Gastrocnemius medialis (tissue), 4 donors: ENCODE results near the gene SLC24A2. TPM values are rescaled to one million over a fixed set of nuclear protein-coding genes. Genes with fewer than 3 reads are reported as not detected.

Experiments used
- ATAC-seq, 2 donors: fragments of 150-250 bp; one replicate each; pipeline ENCODE4 v1.9.1; 2016
- DNase-seq, 2 donors: peaks; one replicate each; pipeline ENCODE4 v3.0.0-alpha.2; 2019
- H3K27ac ChIP-seq, 4 donors: fragments of 200-600 bp; sonication (generic); 1 replicate in 1 of 4; 2 replicates in 3 of 4; pipeline ENCODE4 v1.5.1; 2016 to 2018; ENCODE audit warnings: mild to moderate bottlenecking in 2 of 4, moderate library complexity in 1 of 4
- H3K27me3 ChIP-seq, 3 donors: fragments of 200-600 bp; sonication (generic) in 2 of 3; 1 replicate in 1 of 3; 2 replicates in 2 of 3; pipeline versions ENCODE4 v1.5.1 to v1.6.0; 2016 to 2019; ENCODE audit warnings: mild to moderate bottlenecking in 1 of 3, moderate library complexity in 1 of 3
- H3K36me3 ChIP-seq, 2 donors: fragments of 200-600 bp; sonication (generic) in 1 of 2; one replicate each; pipeline ENCODE4 v1.5.1; 2017 to 2018
- H3K4me1 ChIP-seq, 2 donors: fragments of 200-600 bp; sonication (generic) in 1 of 2; one replicate each; pipeline ENCODE4 v1.5.1; 2016 to 2017; ENCODE audit warnings: mild to moderate bottlenecking in 2 of 2
- H3K4me3 ChIP-seq, 4 donors: fragments of 200-600 bp; sonication (generic) in 3 of 4; 1 replicate in 1 of 4; 2 replicates in 3 of 4; pipeline ENCODE4 v1.5.1; 2016 to 2019; ENCODE audit warnings: mild to moderate bottlenecking in 2 of 4
- H3K9me3 ChIP-seq, 3 donors: fragments of 200-600 bp; sonication (generic) in 2 of 3; 1 replicate in 1 of 3; 2 replicates in 2 of 3; pipeline ENCODE4 v1.5.1; 2016 to 2019
- POLR2A ChIP-seq, 2 donors: fragments of 450-650 bp; IDR thresholded peaks; one replicate each; pipeline ENCODE4 v1.6.1; 2017; ENCODE audit warnings: antibody characterized with exemption in 2 of 2, mild to moderate bottlenecking in 2 of 2, moderate library complexity in 2 of 2
- in situ Hi-C, 4 donors: fragments of 200-750 bp; cut with MboI; loops; one replicate each; pipeline versions ENCODE4 v1.15.0 to v1.8.0; 2017; ENCODE audit warnings: low sequenced_read_pairs in 4 of 4
- intact Hi-C: fragments of 100-400 bp; cut with DNase I; formaldehyde crosslinking; loops from one replicate; pipeline ENCODE4 v1.15.1; 2023; ENCODE audit warnings: low total_unique reads
- total RNA-seq, 4 donors: library from RNA; depleted of rRNA; stranded (reverse); fragments of >200 nt; gene quantifications; one replicate each; pipeline versions ENCODE4 v1.1.0 to v1.2.3, GENCODE V29; 2016
- TF ChIP-seq, protein P1 (sequence below), 5 experiments: fragments of 450-650 bp in 3 of 5; fragments of 200-600 bp in 2 of 5; sonication (generic) in 2 of 5; IDR thresholded peaks in 4 of 5; conservative IDR thresholded peaks in 1 of 5; 1 replicate in 4 of 5; 2 replicates in 1 of 5; pipeline ENCODE4 v1.5.1; 2016 to 2019; ENCODE audit warnings: antibody characterized with exemption in 5 of 5, mild to moderate bottlenecking in 3 of 5, moderate library complexity in 3 of 5

The SLC24A2 gene
- total RNA-seq, 4 donors from 2014 or later, result 0.16 to 1.3 (median 0.78) TPM

DNA sequence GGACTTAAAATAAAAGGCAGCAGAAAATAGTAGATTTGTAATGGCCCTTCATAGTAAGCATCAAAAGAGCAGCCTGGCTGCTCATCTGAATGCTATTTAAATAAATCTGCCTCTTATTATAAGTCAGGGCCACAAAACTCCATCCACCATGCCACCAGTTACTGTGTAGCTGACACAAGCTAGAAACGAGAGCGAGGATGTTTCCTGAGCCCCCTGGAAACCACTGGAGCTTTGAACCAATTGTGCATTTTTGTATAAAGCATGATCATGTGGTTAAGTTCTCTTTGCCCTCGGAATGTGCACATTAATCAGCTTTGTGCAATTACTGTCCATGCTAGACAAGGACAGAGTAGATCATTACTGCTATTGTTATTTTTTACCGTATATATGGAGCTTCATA is 17.4 kb downstream of the SLC24A2 start:
- no peak overlapping the region for H3K27ac ChIP-seq
- no peak for DNase-seq
- no peaks in the 10 kb centered on the region for H3K36me3 ChIP-seq
- in situ Hi-C loops, result no loop called here
- TF ChIP-seq, protein P1, sequence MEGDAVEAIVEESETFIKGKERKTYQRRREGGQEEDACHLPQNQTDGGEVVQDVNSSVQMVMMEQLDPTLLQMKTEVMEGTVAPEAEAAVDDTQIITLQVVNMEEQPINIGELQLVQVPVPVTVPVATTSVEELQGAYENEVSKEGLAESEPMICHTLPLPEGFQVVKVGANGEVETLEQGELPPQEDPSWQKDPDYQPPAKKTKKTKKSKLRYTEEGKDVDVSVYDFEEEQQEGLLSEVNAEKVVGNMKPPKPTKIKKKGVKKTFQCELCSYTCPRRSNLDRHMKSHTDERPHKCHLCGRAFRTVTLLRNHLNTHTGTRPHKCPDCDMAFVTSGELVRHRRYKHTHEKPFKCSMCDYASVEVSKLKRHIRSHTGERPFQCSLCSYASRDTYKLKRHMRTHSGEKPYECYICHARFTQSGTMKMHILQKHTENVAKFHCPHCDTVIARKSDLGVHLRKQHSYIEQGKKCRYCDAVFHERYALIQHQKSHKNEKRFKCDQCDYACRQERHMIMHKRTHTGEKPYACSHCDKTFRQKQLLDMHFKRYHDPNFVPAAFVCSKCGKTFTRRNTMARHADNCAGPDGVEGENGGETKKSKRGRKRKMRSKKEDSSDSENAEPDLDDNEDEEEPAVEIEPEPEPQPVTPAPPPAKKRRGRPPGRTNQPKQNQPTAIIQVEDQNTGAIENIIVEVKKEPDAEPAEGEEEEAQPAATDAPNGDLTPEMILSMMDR (IDR thresholded peaks at IDR 0.05 in 4 of 5, conservative IDR thresholded peaks at IDR 0.05 in 1 of 5), result no peak
- no peak for TF ChIP-seq POLR2A (IDR thresholded peaks at IDR 0.05)
- no peak for ATAC-seq
- no peaks in the 10 kb centered on the region for H3K27me3 ChIP-seq
- H3K4me3 ChIP-seq, result no peak overlapping the region
- intact Hi-C loops, result no loop called here
- H3K4me1 ChIP-seq, result no peaks in the 10 kb centered on the region
- H3K9me3 ChIP-seq, result no peaks in the 10 kb centered on the region

DNA sequence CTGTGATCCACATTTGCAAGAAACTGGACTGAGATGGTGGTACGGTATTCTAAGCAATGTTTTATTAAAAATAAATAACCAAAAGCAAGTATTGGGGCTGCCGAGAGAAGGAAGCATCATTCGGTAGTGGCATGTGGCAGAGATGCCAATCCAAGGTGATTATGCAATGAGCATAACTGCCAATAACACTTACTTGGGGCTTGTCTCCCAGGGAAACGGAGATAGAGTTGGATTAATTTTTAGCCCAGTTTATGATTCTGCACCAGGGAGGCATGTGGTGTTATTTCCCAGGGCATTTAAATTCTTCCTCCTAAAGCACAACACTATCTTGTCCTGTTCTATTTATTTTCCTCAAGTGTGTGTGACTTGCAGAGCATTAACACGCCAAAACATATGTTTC is 17.9 kb downstream of the SLC24A2 start:
- Histone ChIP-seq H3K9me3 (no peaks in the 10 kb centered on the region), H3K4me1 (no peaks in the 10 kb centered on the region), H3K36me3 (no peaks in the 10 kb centered on the region), H3K27ac (no peak overlapping the region), H3K27me3 (no peaks in the 10 kb centered on the region), H3K4me3 (no peak overlapping the region)
- ATAC-seq (no peak), DNase-seq (no peak)
- no peak for TF ChIP-seq POLR2A (IDR thresholded peaks at IDR 0.05)
- TF ChIP-seq, protein P1 (IDR thresholded peaks at IDR 0.05 in 4 of 5, conservative IDR thresholded peaks at IDR 0.05 in 1 of 5), result no peak
- intact Hi-C loops, result no loop called here
- in situ Hi-C loops, result no loop called here

DNA sequence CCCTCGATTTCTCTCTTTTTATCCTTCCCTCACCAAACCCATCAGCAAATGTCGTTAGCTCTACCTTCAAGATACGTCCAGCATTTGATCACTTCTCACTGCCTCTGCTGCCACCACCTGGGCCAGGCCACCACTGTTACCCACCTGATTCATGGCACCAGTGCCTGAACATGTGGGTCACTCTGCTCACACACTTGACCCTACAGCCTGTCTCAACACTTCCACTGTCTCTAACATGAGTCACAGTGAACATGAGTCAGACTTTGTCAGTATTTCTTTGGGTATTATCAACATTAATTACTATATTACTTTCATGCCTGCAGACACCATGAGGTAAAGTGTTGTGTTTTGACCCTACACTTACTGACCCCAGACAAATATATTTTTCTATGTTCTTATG is 19.6 kb downstream of the SLC24A2 start:
- no peak for DNase-seq
- no peaks in the 10 kb centered on the region for H3K36me3 ChIP-seq
- no peak for TF ChIP-seq POLR2A (IDR thresholded peaks at IDR 0.05)
- TF ChIP-seq, protein P1 (IDR thresholded peaks at IDR 0.05 in 4 of 5, conservative IDR thresholded peaks at IDR 0.05 in 1 of 5), result no peak
- H3K4me3 ChIP-seq, result no peak overlapping the region
- no peaks in the 10 kb centered on the region for H3K27me3 ChIP-seq
- H3K9me3 ChIP-seq, result no peaks in the 10 kb centered on the region
- H3K4me1 ChIP-seq, result no peaks in the 10 kb centered on the region
- ATAC-seq, result no peak
- H3K27ac ChIP-seq, result no peak overlapping the region
- in situ Hi-C loops (no loop called here), intact Hi-C loops (no loop called here)

DNA sequence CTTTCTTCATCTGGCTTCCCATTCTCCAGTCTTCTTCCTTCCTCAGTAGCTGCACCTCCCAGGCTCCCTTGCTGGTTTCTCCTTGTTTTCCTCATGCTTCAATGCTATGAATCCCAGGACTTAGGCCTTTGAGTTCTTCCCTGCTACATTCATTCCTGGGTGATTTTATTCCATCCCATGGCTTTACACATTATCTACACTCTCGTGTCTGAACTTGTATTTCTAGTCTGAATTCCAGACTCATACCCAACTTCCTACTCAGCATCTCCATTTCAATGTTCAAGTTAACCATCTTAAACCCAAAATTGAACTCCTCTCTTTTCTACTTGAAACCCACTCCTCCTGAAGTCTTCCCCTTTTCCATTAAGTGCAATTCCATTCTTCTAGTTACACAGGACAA is 20.0 kb downstream of the SLC24A2 start:
- TF ChIP-seq, protein P1 (IDR thresholded peaks at IDR 0.05 in 4 of 5, conservative IDR thresholded peaks at IDR 0.05 in 1 of 5), result no peak
- TF ChIP-seq POLR2A (IDR thresholded peaks at IDR 0.05), result no peak
- Histone ChIP-seq H3K9me3 (no peaks in the 10 kb centered on the region), H3K36me3 (no peaks in the 10 kb centered on the region), H3K4me3 (no peak overlapping the region), H3K27me3 (no peaks in the 10 kb centered on the region), H3K27ac (no peak overlapping the region), H3K4me1 (no peaks in the 10 kb centered on the region)
- ATAC-seq (no peak), DNase-seq (no peak)
- intact Hi-C loops (no loop called here), in situ Hi-C loops (no loop called here)

DNA sequence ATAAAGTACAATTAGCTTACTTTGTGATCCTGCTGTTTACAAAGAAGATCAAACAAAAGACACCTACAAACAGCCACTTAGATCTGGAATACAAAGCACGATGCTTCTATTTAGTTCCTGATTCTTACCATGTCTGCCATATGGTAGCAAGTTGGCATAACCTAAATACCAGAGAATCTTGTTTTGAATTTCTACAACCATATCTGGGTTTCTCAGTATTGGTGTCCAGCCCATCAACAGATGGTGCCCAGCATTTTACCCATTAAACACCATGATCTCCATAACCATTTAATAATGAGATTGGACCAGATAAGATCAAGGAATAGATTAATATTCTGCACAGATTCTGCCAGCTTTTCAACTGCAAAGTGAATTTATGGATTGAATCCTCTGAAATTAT is 29.8 kb downstream of the SLC24A2 start:
- H3K36me3 ChIP-seq, result no peaks in the 10 kb centered on the region
- ATAC-seq, result no peak
- H3K4me1 ChIP-seq, result no peaks in the 10 kb centered on the region
- in situ Hi-C loops (no loop called here), intact Hi-C loops (no loop called here)
- TF ChIP-seq, protein P1 (IDR thresholded peaks at IDR 0.05 in 4 of 5, conservative IDR thresholded peaks at IDR 0.05 in 1 of 5), result no peak
- TF ChIP-seq POLR2A (IDR thresholded peaks at IDR 0.05), result no peak
- no peak for DNase-seq
- H3K4me3 ChIP-seq, result no peak overlapping the region
- H3K27ac ChIP-seq, result no peak overlapping the region
- no peaks in the 10 kb centered on the region for H3K27me3 ChIP-seq
- H3K9me3 ChIP-seq, result no peaks in the 10 kb centered on the region
